Activated CD4-positive, CD25-positive, alpha-beta regulatory T cell treated with anti-CD3 and anti-CD28 coated beads, Interleukin-2, amount 50 U/mL, for 72 hours (primary cell): Measurements from ENCODE around the gene CGB2.
"Not testable (repeated sequence)": the region's sequence is repeated elsewhere in the genome, so short reads cannot be mapped to it uniquely, and the experiment has no call there.

ENCODE experiments used
- DNase-seq: peaks from one replicate; pipeline ENCODE4 v3.0.0; 2021

CGB2 gene

DNA sequence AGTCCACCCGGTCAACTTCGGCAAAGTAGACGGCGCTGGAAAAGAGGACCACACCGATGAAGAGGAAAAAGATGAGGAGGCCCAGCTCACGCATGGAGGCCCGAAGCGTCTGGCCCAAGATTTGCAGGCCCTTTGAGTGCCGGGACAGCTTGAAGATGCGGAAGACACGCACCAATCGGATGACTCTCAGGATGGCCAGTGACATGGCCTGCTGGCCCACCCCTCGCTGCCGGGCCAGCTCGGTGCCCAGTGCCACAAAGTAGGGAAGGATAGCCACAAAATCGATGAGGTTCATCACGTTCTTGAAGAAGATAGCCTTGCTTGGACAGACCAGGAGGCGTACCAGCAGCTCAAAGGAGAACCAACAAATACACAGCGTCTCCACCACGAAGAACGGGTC, 38.7 kb downstream of the CGB2 start:
- DNase-seq, result no peak

DNA sequence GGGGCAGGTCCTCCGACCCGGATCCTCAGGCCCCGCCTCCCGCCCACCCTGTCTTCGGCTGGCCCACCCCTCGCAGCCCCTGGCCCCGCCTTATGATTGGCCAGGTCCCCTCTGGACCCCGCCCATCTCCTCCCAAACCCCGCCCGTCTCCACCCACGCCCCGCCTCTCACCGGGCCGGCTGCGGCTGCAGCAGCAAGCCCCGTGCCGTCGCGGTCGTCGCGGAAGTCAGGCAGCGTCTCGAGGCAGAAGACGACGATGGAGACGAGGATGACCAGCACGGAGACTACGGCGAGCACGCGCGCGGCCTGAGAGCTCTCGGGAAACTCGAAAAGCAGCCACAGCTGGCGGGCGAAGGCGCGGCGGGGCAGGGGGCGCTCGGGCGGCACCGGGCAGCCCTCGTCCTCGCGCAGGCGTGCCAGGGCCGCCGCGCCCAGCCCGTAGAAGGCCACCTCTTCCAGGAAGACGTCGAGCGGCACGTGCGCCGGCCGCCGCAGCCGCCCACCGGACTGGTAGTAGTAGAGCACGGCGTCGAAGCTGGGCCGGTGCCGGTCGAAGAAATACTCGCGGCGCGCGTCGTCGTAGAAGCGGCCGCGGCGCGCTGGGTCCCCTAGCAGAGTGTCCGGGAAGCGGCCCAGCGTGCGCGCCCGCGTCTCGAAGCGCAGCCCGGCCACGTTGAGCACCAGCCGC, 40.3 kb downstream of the CGB2 start:
- no peak for DNase-seq

DNA sequence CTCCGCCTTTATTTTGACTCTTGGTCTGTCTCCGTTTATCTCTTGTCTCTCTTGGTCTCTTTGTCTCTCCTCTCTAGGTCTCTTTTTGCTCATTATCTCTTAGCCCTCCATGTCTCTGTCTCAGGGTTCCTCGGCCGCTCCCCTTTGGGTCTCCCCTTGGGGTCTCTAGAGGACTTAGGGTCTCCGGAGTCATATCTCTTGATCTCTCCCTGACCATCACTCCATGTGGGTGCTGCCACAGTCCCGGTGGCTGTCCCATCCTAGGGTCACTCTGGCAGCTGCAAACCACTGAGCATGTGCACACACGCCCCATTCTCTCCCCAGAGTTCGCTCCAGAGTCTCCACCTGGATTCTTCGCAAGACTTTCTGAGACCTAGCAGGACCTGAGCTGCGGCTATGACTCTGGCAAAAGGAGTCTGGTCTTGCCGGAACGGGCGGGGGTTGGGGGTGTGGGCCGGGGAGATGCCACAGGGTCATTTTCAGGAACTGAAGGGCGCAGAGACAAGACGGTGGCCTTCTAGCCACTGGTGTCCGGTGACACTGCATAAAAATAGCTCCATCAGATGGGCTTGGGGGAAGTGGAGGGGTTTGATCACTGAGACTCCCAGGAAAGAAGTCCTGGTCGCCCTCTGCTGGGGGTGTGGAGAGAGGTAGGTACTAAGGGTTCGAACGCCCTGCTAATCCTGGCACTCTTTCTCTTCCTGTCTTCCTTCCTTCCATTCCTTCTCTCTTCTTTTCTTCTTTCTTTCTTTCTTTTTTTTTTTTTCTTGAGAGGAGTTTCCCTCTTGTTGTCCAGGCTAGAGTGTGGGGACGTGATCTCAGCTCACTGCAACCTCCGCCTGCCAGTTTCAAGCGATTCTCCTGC, 42.1 kb downstream of the CGB2 start:
- no peak for DNase-seq

DNA sequence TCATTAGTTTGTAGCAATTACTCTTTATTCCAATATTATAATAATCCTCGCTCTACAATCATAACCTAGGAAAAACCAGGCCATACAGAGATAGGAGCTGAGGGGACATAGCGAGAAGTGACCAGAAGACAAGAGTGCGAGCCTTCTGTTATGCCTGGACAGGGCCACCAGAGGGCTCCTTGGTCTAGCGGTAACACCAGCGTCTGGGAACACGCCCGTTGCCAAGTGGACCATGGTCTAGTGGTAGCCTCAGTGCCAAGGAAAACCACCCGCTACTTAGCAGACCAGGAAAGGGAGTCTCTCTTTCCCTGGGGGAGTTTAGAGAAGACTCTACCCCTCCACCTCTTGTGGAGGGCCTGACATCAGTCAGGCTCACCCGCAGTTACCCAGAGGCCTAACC, 43.2 kb downstream of the CGB2 start:
- DNase-seq, result not testable (repeated sequence)

DNA sequence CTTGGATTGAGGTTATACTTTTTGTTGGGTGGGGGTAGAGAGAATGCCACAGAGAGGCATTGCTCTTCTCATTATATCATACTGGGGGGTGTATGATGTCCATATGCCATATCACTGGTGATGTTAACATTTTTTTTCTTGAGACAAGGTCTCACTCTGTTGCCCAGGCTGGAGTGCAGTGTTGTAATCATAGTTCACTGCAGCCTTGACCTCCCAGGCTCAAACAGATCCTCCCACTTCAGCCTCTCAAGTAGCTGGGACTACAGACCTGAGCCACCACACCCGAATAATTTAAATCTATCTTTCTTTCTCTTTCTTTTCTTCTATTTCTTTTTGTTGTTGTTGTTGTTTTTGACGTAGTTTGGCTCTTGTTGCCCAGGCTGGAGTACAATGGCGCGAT, 48.7 kb downstream of the CGB2 start:
- DNase-seq, result no peak

DNA sequence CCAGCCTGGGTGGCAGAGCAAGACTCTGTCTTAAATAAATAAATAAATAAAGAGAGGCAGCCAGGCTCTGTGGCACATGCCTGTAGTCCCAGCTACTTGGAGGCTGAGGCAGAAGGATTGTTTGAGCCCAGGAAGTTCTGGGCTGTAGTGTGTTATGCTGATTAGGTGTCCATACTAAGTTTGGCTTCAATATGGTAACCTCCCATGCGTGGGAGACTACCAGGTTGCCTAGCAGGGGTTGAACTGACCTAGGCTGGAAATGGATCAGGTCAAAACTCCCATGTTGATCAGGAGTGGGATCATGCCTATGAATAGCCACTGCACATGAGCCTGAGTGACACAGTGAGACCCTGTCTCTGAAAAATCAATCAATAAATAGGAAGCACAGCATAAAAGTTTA, 49.6 kb downstream of the CGB2 start:
- DNase-seq, result no peak
